Naive thymus-derived CD4-positive, alpha-beta T cell (primary cell): ENCODE measurements around the gene PALLD. TPM values are rescaled to one million over a fixed set of nuclear protein-coding genes. Genes with fewer than 3 reads are reported as not detected.
"Not testable (repeated sequence)": the region's sequence is repeated elsewhere in the genome, so short reads cannot be mapped to it uniquely, and the experiment has no call there.

Experiments
- ATAC-seq: fragments of 150-1000 bp; cut with Tn5 transposase; 2 replicates; pipeline ENCODE4 v1.10.0; 2021; ENCODE audit warnings: mild to moderate bottlenecking, moderate library complexity
- CTCF ChIA-PET: fragments of 350-600 bp; sonication (Branson Sonifier 250); formaldehyde crosslinking; loops from one replicate; lab custom pipeline; 2021; ENCODE audit warnings: antibody characterized with exemption; lab: Charles Lee
- POLR2A ChIA-PET: fragments of 350-600 bp; sonication (Branson Sonifier 250); formaldehyde crosslinking; loops from one replicate; lab custom pipeline; 2021; ENCODE audit warnings: antibody characterized with exemption, inconsistent platforms; lab: Charles Lee
- DNase-seq, 9 donors: peaks; one replicate each; pipeline versions ENCODE4 v3.0.0 to v3.0.0-alpha.2; 2020 to 2022; ENCODE audit warnings: mixed read lengths in 1 of 9
- H3K27ac ChIP-seq: one replicate; pipeline ENCODE4 v1.7.0; 2013; ENCODE audit warnings: mild to moderate bottlenecking, low read depth, low read length, moderate library complexity
- H3K27me3 ChIP-seq, 2 donors: one replicate each; pipeline ENCODE4 v1.7.0; 2013; ENCODE audit warnings: low read length in 2 of 2, mild to moderate bottlenecking in 2 of 2, moderate library complexity in 2 of 2; ENCODE audit not compliant: control insufficient read depth in 2 of 2, insufficient read depth in 2 of 2
- H3K36me3 ChIP-seq, 3 experiments: 1 replicate in 2 of 3; 2 replicates in 1 of 3; pipeline ENCODE4 v1.7.0; 2013; ENCODE audit warnings: low read length in 3 of 3, mild to moderate bottlenecking in 3 of 3, moderate library complexity in 1 of 3; ENCODE audit not compliant: insufficient read depth in 3 of 3, control insufficient read depth in 2 of 3
- H3K4me1 ChIP-seq, 2 donors: one replicate each; pipeline ENCODE4 v1.7.0; 2013; ENCODE audit warnings: low read length in 2 of 2, mild to moderate bottlenecking in 2 of 2, moderate library complexity in 1 of 2; ENCODE audit not compliant: control insufficient read depth in 2 of 2, insufficient read depth in 2 of 2
- H3K4me3 ChIP-seq: 2 replicates; pipeline ENCODE4 v1.7.0; 2013; ENCODE audit warnings: mild to moderate bottlenecking, low read length
- H3K9me3 ChIP-seq, 3 experiments: 1 replicate in 2 of 3; 2 replicates in 1 of 3; pipeline ENCODE4 v1.7.0; 2013; ENCODE audit warnings: low read length in 3 of 3; ENCODE audit not compliant: control insufficient read depth in 2 of 3
- H3K27ac Mint-ChIP-seq, 9 donors: one replicate each; pipeline ENCODE4 v1.8.0; 2020 to 2022; ENCODE audit warnings: mixed read lengths in 9 of 9, mild to moderate bottlenecking in 8 of 9, moderate library complexity in 5 of 9, inconsistent platforms in 2 of 9
- H3K27me3 Mint-ChIP-seq, 5 donors: one replicate each; pipeline ENCODE4 v1.8.0; 2021 to 2022; ENCODE audit warnings: mixed read lengths in 5 of 5, mild to moderate bottlenecking in 1 of 5
- H3K36me3 Mint-ChIP-seq, 5 donors: one replicate each; pipeline ENCODE4 v1.8.0; 2020 to 2022; ENCODE audit warnings: mixed read lengths in 5 of 5, mild to moderate bottlenecking in 3 of 5, inconsistent platforms in 1 of 5
- H3K4me1 Mint-ChIP-seq, 7 donors: one replicate each; pipeline ENCODE4 v1.8.0; 2020 to 2022; ENCODE audit warnings: mixed read lengths in 7 of 7, mild to moderate bottlenecking in 3 of 7, inconsistent platforms in 1 of 7
- H3K4me3 Mint-ChIP-seq, 10 donors: one replicate each; pipeline ENCODE4 v1.8.0; 2020 to 2022; ENCODE audit warnings: mild to moderate bottlenecking in 10 of 10, mixed read lengths in 10 of 10, moderate library complexity in 6 of 10, inconsistent platforms in 2 of 10
- H3K9me3 Mint-ChIP-seq, 11 donors: one replicate each; pipeline ENCODE4 v1.8.0; 2020 to 2022; ENCODE audit warnings: mixed read lengths in 11 of 11, mild to moderate bottlenecking in 4 of 11, inconsistent platforms in 1 of 11, moderate library complexity in 1 of 11
- intact Hi-C, 2 donors: fragments of 100-400 bp; cut with micrococcal nuclease; formaldehyde crosslinking; loops; one replicate each; pipeline ENCODE4 v1.15.1; 2023
- polyA plus RNA-seq, 2 donors: library from polyadenylated mRNA; unstranded; fragments of 300-500 nt; fragmentation: Illumina TruSeq; gene quantifications; one replicate each; pipeline ENCODE4 v1.2.3, GENCODE V29; 2021
- total RNA-seq, 6 experiments: library from RNA in 5 of 6; stranded (reverse) in 5 of 6; gene quantifications; 1 replicate in 5 of 6; 2 replicates in 1 of 6; pipeline ENCODE4 v1.2.3 and lab custom pipeline; 2021 to 2026

PALLD gene
- total and polyA plus RNA-seq, 7 experiments from 2014 or later, result 0.51 to 11.9 (median 0.76) TPM

- CTCF ChIA-PET, result no interaction called here
- Mint-ChIP-seq H3K4me1 (no peaks in the 10 kb centered on the region), H3K4me3 (no peak overlapping the region), H3K27ac (no peak overlapping the region), H3K36me3 (no peaks in the 10 kb centered on the region), H3K9me3 (no peaks in the 10 kb centered on the region), H3K27me3 (peaks cover 13 to 34% (median 27%) of the 10 kb centered on the region in 5 donors)
- ATAC-seq, result no peak
- Histone ChIP-seq H3K27me3 (no peaks in the 10 kb centered on the region), H3K4me3 (no peak overlapping the region), H3K36me3 (no peaks in the 10 kb centered on the region), H3K27ac (no peak overlapping the region), H3K4me1 (no peaks in the 10 kb centered on the region), H3K9me3 (no peaks in the 10 kb centered on the region)
- DNase-seq, result no peak
- POLR2A ChIA-PET, result no interaction called here
- intact Hi-C loops, result no loop called here
These were observed 198.4 kb downstream of the PALLD start for GRCh38 chr4:168695288-168695687.

GRCh38 chr4:168696280-168696679 is 199.4 kb downstream of the PALLD start:
- CTCF ChIA-PET, result no interaction called here
- H3K27ac Mint-ChIP-seq, result no peak overlapping the region
- no peak overlapping the region for H3K4me3 Mint-ChIP-seq
- no peak for DNase-seq
- H3K9me3 Mint-ChIP-seq, result no peaks in the 10 kb centered on the region
- no peaks in the 10 kb centered on the region for H3K4me1 Mint-ChIP-seq
- intact Hi-C loops, result no loop called here
- ATAC-seq, result no peak
- peaks cover 13 to 27% (median 26%) of the 10 kb centered on the region in 5 donors for H3K27me3 Mint-ChIP-seq
- no peaks in the 10 kb centered on the region for H3K36me3 Mint-ChIP-seq
- Histone ChIP-seq H3K9me3 (no peaks in the 10 kb centered on the region), H3K4me1 (no peaks in the 10 kb centered on the region), H3K27ac (no peak overlapping the region), H3K36me3 (no peaks in the 10 kb centered on the region), H3K27me3 (no peaks in the 10 kb centered on the region), H3K4me3 (no peak overlapping the region)
- POLR2A ChIA-PET, result no interaction called here

GRCh38 chr4:168696826-168697225 is 200.0 kb downstream of the PALLD start:
- Histone ChIP-seq H3K4me1 (no peaks in the 10 kb centered on the region), H3K4me3 (no peak overlapping the region), H3K36me3 (no peaks in the 10 kb centered on the region), H3K9me3 (no peaks in the 10 kb centered on the region), H3K27ac (no peak overlapping the region), H3K27me3 (no peaks in the 10 kb centered on the region)
- ChIA-PET CTCF (no interaction called here), POLR2A (no interaction called here)
- Mint-ChIP-seq H3K27ac (no peak overlapping the region), H3K9me3 (no peaks in the 10 kb centered on the region), H3K36me3 (no peaks in the 10 kb centered on the region), H3K4me3 (no peak overlapping the region), H3K27me3 (peaks cover 13 to 27% (median 25%) of the 10 kb centered on the region in 5 donors), H3K4me1 (no peaks in the 10 kb centered on the region)
- DNase-seq, result no peak
- intact Hi-C loops, result no loop called here
- ATAC-seq, result no peak

GRCh38 chr4:168699224-168699878 is 202.5 kb downstream of the PALLD start:
- intact Hi-C loops, result no loop called here
- Histone ChIP-seq H3K27me3 (no peaks in the 10 kb centered on the region), H3K27ac (no peak overlapping the region), H3K36me3 (no peaks in the 10 kb centered on the region), H3K4me3 (no peak overlapping the region), H3K9me3 (no peaks in the 10 kb centered on the region), H3K4me1 (no peaks in the 10 kb centered on the region)
- Mint-ChIP-seq H3K4me3 (no peak overlapping the region), H3K9me3 (no peaks in the 10 kb centered on the region), H3K36me3 (no peaks in the 10 kb centered on the region), H3K27ac (no peak overlapping the region), H3K27me3 (peaks cover 4 to 17% (median 14%) of the 10 kb centered on the region in 5 donors), H3K4me1 (no peaks in the 10 kb centered on the region)
- ATAC-seq (no peak), DNase-seq (no peak)
- ChIA-PET CTCF (no interaction called here), POLR2A (no interaction called here)

- Mint-ChIP-seq H3K4me3 (no peak overlapping the region), H3K36me3 (no peaks in the 10 kb centered on the region), H3K4me1 (no peaks in the 10 kb centered on the region), H3K27me3 (peaks cover 4 to 18% (median 10%) of the 10 kb centered on the region in 5 donors), H3K27ac (no peak overlapping the region), H3K9me3 (no peaks in the 10 kb centered on the region)
- Histone ChIP-seq H3K27me3 (no peaks in the 10 kb centered on the region), H3K36me3 (no peaks in the 10 kb centered on the region), H3K27ac (no peak overlapping the region), H3K4me3 (no peak overlapping the region), H3K4me1 (no peaks in the 10 kb centered on the region), H3K9me3 (no peaks in the 10 kb centered on the region)
- ATAC-seq, result no peak
- DNase-seq, result no peak
- ChIA-PET POLR2A (no interaction called here), CTCF (no interaction called here)
- intact Hi-C loops, result no loop called here
These were observed 204.2 kb downstream of the PALLD start for GRCh38 chr4:168701061-168701460.

GRCh38 chr4:168702581-168703087 is 205.8 kb downstream of the PALLD start:
- H3K4me1 ChIP-seq, H3K9me3 Mint-ChIP-seq, H3K9me3 ChIP-seq, H3K36me3 ChIP-seq, intact Hi-C loops, H3K27me3 ChIP-seq, H3K27ac Mint-ChIP-seq, H3K4me1 Mint-ChIP-seq, H3K27ac ChIP-seq, DNase-seq, H3K4me3 ChIP-seq, H3K36me3 Mint-ChIP-seq, ATAC-seq, H3K4me3 Mint-ChIP-seq, POLR2A ChIA-PET: not testable (repeated sequence)
- peaks cover 4 to 13% (median 9%) of the 10 kb centered on the region in 5 donors for H3K27me3 Mint-ChIP-seq
- CTCF ChIA-PET, result interaction anchor here (0.9 kb wide), 1 partner anchor 15 kb away, joined by 3 read pairs; no protein-coding TSS in a partner anchor

GRCh38 chr4:168705121-168705520 is 208.3 kb downstream of the PALLD start:
- ChIA-PET POLR2A (no interaction called here), CTCF (no interaction called here)
- no peaks in the 10 kb centered on the region for H3K4me1 Mint-ChIP-seq
- no peak for DNase-seq
- Histone ChIP-seq H3K27ac (no peak overlapping the region), H3K27me3 (no peaks in the 10 kb centered on the region), H3K4me1 (no peaks in the 10 kb centered on the region), H3K9me3 (no peaks in the 10 kb centered on the region), H3K4me3 (no peak overlapping the region), H3K36me3 (no peaks in the 10 kb centered on the region)
- intact Hi-C loops, result no loop called here
- no peak overlapping the region for H3K4me3 Mint-ChIP-seq
- no peak for ATAC-seq
- H3K27me3 Mint-ChIP-seq, result peaks cover 0 to 7% (median 5%) of the 10 kb centered on the region in 5 donors
- no peaks in the 10 kb centered on the region for H3K36me3 Mint-ChIP-seq
- H3K9me3 Mint-ChIP-seq, result no peaks in the 10 kb centered on the region
- H3K27ac Mint-ChIP-seq, result no peak overlapping the region
